ENCODE results near the gene LPIN1. TPM values are rescaled to one million over a fixed set of nuclear protein-coding genes. Genes with fewer than 3 reads are reported as not detected.

LPIN1 gene
- total and polyA plus RNA-seq, 2 of the 8 experiments (the other 6 are each of a cell fraction or from before 2014, with no cell fraction given), result 4.3 to 9.8 TPM

- peak overlapping the region; percentile 24 for H2BK120ac ChIP-seq (replicated peaks; ENCODE audit: low read depth, low read length)
- no peak overlapping the region for H3K18ac ChIP-seq (ENCODE audit: extremely low read depth, low read length)
- ChIA-PET POLR2A (ENCODE audit: partially characterized antibody) (no interaction called here), CTCF (ENCODE audit: partially characterized antibody) (interaction anchor here (0.9 to 1.3 kb wide), 6 partner anchors 9 to 303 kb away, joined by 3 to 4 read pairs (median 3); no protein-coding TSS in a partner anchor)
- DNase-seq (ENCODE audit: low read depth in 1 of 2, low spot score in 2 of 2), result no peak
- no peaks in the 10 kb centered on the region for H3K79me2 ChIP-seq (ENCODE audit: control insufficient read depth in 1 of 2, insufficient read depth in 2 of 2, low read length in 2 of 2)
- H2BK20ac ChIP-seq (ENCODE audit: low read length), result peak overlapping the region; percentile 84; the same call in 1 of the 2 replicates
- no peaks in the 10 kb centered on the region for H3K36me3 ChIP-seq (ENCODE audit: control insufficient read depth in 2 of 4, insufficient read depth in 4 of 4, low read length in 3 of 4)
- H2BK5ac ChIP-seq (ENCODE audit: low read depth, low read length), result 0 out of 2 replicates have a peak overlapping the region, but pooled peaks have one; percentile 53
- H3K9ac ChIP-seq (replicated peaks in 1 of 4; ENCODE audit: extremely low read depth in 1 of 4, low read depth in 3 of 4, low read length in 3 of 4), result no peak overlapping the region
- H4K8ac ChIP-seq (ENCODE audit: extremely low read depth, insufficient read depth, low read length), result no peak overlapping the region
- H3K4me3 ChIP-seq (ENCODE audit: extremely low read depth in 1 of 4, insufficient read depth in 2 of 4, low read depth in 3 of 4, low read length in 4 of 4), result no peak overlapping the region
- 98% methylated on average over 8 of the region's 8 CpGs; no CpG with 5 or more reads in 1 of the 2 experiments for WGBS, 2 experiments (ENCODE audit: extremely low coverage in 1 of 2, insufficient coverage in 1 of 2, insufficient read length in 1 of 2, insufficient replicate concordance in 2 of 2, low coverage in 1 of 2, low lambda C conversion rate in 2 of 2, missing lambda C conversion rate in 1 of 2)
- H3K27ac ChIP-seq (ENCODE audit: low read depth, low read length), result no peak overlapping the region
- H4K5ac ChIP-seq (ENCODE audit: insufficient read length, low read depth, low read length), result no peak overlapping the region
- H2AFZ ChIP-seq (ENCODE audit: low read length), result no peak overlapping the region
- no peaks in the 10 kb centered on the region for H4K20me1 ChIP-seq (replicated peaks in 1 of 2; ENCODE audit: control insufficient read depth in 1 of 2, insufficient read depth in 2 of 2, low read length in 2 of 2)
- no peaks in the 10 kb centered on the region; the same call in 1 of the 2 replicates for H3K23me2 ChIP-seq (ENCODE audit: low read depth, low read length)
- H3K56ac ChIP-seq (replicated peaks; ENCODE audit: insufficient read length, low read depth, low read length), result no peak overlapping the region
- FAIRE-seq, result no peak
- H4K91ac ChIP-seq (replicated peaks; ENCODE audit: insufficient read length, low read length), result peak overlapping the region; percentile 61
- peak overlapping the region; percentile 94; the same call in 1 of the 2 replicates for H2BK12ac ChIP-seq (ENCODE audit: low read depth, low read length)
- no peaks in the 10 kb centered on the region for H3K27me3 ChIP-seq (replicated peaks in 1 of 4; ENCODE audit: control insufficient read depth in 3 of 4, extremely low read depth in 1 of 4, insufficient read depth in 3 of 4, low read length in 3 of 4)
- peak overlapping the region; percentile 93; the same call in 1 of the 2 replicates for H2AK5ac ChIP-seq (ENCODE audit: low read depth, low read length)
- H3K9me3 ChIP-seq (ENCODE audit: insufficient read depth in 2 of 2, low read depth in 1 of 2, low read length in 1 of 2), result peaks cover 6 to 8% of the 10 kb centered on the region in 2 experiments
- TF ChIP-seq SUZ12 (IDR thresholded peaks at IDR 0.05; ENCODE audit: low read length), result no peak
- TF ChIP-seq ATF2 (IDR thresholded peaks at IDR 0.05; ENCODE audit: low read length), result no peak
- TF ChIP-seq KDM5A (IDR thresholded peaks at IDR 0.05; ENCODE audit: low read length), result no peak
- no peak for TF ChIP-seq BACH1 (IDR thresholded peaks at IDR 0.05; ENCODE audit: low read length)
- no peak for TF ChIP-seq ATF3 (IDR thresholded peaks at IDR 0.05; ENCODE audit: insufficient read depth, low read depth, low read length)
- H3K79me1 ChIP-seq (ENCODE audit: low read depth, low read length), result no peaks in the 10 kb centered on the region
- H2BK15ac ChIP-seq (ENCODE audit: low read length), result peak overlapping the region; percentile 93; the same call in 1 of the 2 replicates
- peaks cover 0 to 10% (median 3%) of the 10 kb centered on the region in 4 experiments; a peak in 6 of 7 replicates for H3K4me1 ChIP-seq (replicated peaks in 1 of 4; ENCODE audit: control insufficient read depth in 3 of 4, insufficient read depth in 4 of 4, low read length in 3 of 4)
- peak overlapping the region; percentile 19 for H3K4ac ChIP-seq (replicated peaks; ENCODE audit: insufficient read length, low read depth, low read length)
- no peak overlapping the region for H3K23ac ChIP-seq (ENCODE audit: insufficient read length)
- H3K4me2 ChIP-seq (ENCODE audit: insufficient read depth in 1 of 2, low read depth in 2 of 2, low read length in 2 of 2), result no peak overlapping the region
- H3K14ac ChIP-seq (ENCODE audit: insufficient read length), result no peak overlapping the region
Observed at GRCh38 chr2:11864724-11865123, 118.3 kb downstream of the LPIN1 start.

Measured in H1 (cell line).